Gastroesophageal sphincter (tissue), 4 donors: Measurements from ENCODE around the gene FOXO3. TPM values are rescaled to one million over a fixed set of nuclear protein-coding genes. Genes with fewer than 3 reads are reported as not detected.

ENCODE experiments used
- ATAC-seq: fragments of 150-250 bp; one replicate; pipeline ENCODE4 v1.9.1; 2016; ENCODE audit warnings: mild to moderate bottlenecking, moderate library complexity
- H3K27ac ChIP-seq, 4 donors: fragments of 200-600 bp; sonication (generic) in 3 of 4; 1 replicate in 3 of 4; 2 replicates in 1 of 4; pipeline ENCODE4 v1.5.1; 2016 to 2019
- H3K27me3 ChIP-seq: fragments of 200-600 bp; sonication (generic); one replicate; pipeline ENCODE4 v1.5.1; 2019
- H3K36me3 ChIP-seq, 2 donors: fragments of 200-600 bp; sonication (generic); one replicate each; pipeline ENCODE4 v1.5.1; 2019; ENCODE audit warnings: control low read depth in 1 of 2
- H3K4me1 ChIP-seq, 3 donors: fragments of 200-600 bp; sonication (generic); 1 replicate in 2 of 3; 2 replicates in 1 of 3; pipeline ENCODE4 v1.5.1; 2016 to 2019; ENCODE audit warnings: control low read depth in 2 of 3
- H3K4me3 ChIP-seq, 2 donors: fragments of 200-600 bp; sonication (generic); one replicate each; pipeline ENCODE4 v1.5.1; 2019; ENCODE audit warnings: mild to moderate bottlenecking in 1 of 2, moderate library complexity in 1 of 2
- H3K9me3 ChIP-seq, 3 donors: fragments of 200-600 bp; sonication (generic); one replicate each; pipeline ENCODE4 v1.5.1; 2017 to 2019; ENCODE audit warnings: control low read depth in 2 of 3
- CTCF ChIP-seq, 4 experiments: fragments of 200-600 bp in 2 of 4; fragments of 450-650 bp in 2 of 4; sonication (generic) in 1 of 4; IDR thresholded peaks; one replicate each; pipeline ENCODE4 v1.5.1; 2017 to 2019; ENCODE audit warnings: antibody characterized with exemption in 4 of 4, mild to moderate bottlenecking in 2 of 4, moderate library complexity in 2 of 4
- EP300 ChIP-seq: sonication (generic); formaldehyde crosslinking; IDR thresholded peaks from one replicate; pipeline ENCODE4 v1.6.1; 2017; ENCODE audit warnings: antibody characterized with exemption, mild to moderate bottlenecking
- POLR2A ChIP-seq, 2 donors: fragments of 450-650 bp; IDR thresholded peaks; one replicate each; pipeline ENCODE4 v1.6.1; 2017; ENCODE audit warnings: antibody characterized with exemption in 2 of 2, mild to moderate bottlenecking in 2 of 2, moderate library complexity in 1 of 2
- POLR2AphosphoS5 ChIP-seq: sonication (generic); formaldehyde crosslinking; IDR thresholded peaks from one replicate; pipeline ENCODE4 v1.6.1; 2017; ENCODE audit warnings: antibody characterized with exemption
- WGBS, 2 donors: methylation state at CpG; one replicate each; pipeline ENCODE4 v1.1.5; 2018; ENCODE audit warnings: low coverage in 1 of 2; 5-methylcytosine and 5-hydroxymethylcytosine counted together
- total RNA-seq, 4 donors: library from RNA; depleted of rRNA; stranded (reverse); fragments of >200 nt; gene quantifications; one replicate each; pipeline ENCODE4 v1.1.0, GENCODE V29; 2016

Gene FOXO3
- total RNA-seq, 4 donors from 2014 or later: 93.7 to 122 (median 114) TPM

- no peak overlapping the region for H3K27ac ChIP-seq
- H3K4me3 ChIP-seq: no peak overlapping the region
- no peaks in the 10 kb centered on the region for H3K27me3 ChIP-seq
- H3K36me3 ChIP-seq: no peaks in the 10 kb centered on the region
- H3K4me1 ChIP-seq: no peaks in the 10 kb centered on the region
- H3K9me3 ChIP-seq: peaks cover 0 to 14% (median 0%) of the 10 kb centered on the region in 3 donors
- no peak for ATAC-seq
- WGBS, 2 donors: 64 to 65% methylated on average over 1 to 2 of the region's 2 CpGs
- no peak for TF ChIP-seq POLR2A (IDR thresholded peaks at IDR 0.05)
- no peak for TF ChIP-seq POLR2AphosphoS5
- no peak for TF ChIP-seq CTCF (IDR thresholded peaks at IDR 0.05)
- TF ChIP-seq EP300: no peak
Observed at GRCh38 chr6:108720827-108721226, 160.1 kb downstream of the FOXO3 start.

GRCh38 chr6:108721286-108721685, 160.6 kb downstream of the FOXO3 start:
- TF ChIP-seq POLR2A (IDR thresholded peaks at IDR 0.05): no peak
- no peak for TF ChIP-seq POLR2AphosphoS5
- no peak for TF ChIP-seq EP300
- no peak for TF ChIP-seq CTCF (IDR thresholded peaks at IDR 0.05)
- 45 to 56% methylated on average over 5 of the region's 5 CpGs for WGBS, 2 donors
- Histone ChIP-seq H3K36me3 (no peaks in the 10 kb centered on the region), H3K4me1 (no peaks in the 10 kb centered on the region), H3K4me3 (no peak overlapping the region), H3K27me3 (no peaks in the 10 kb centered on the region), H3K27ac (no peak overlapping the region), H3K9me3 (peaks cover 0 to 14% (median 0%) of the 10 kb centered on the region in 3 donors)
- no peak for ATAC-seq

- Histone ChIP-seq H3K4me3 (no peak overlapping the region), H3K4me1 (no peaks in the 10 kb centered on the region), H3K27ac (no peak overlapping the region), H3K36me3 (no peaks in the 10 kb centered on the region), H3K9me3 (peaks cover 0 to 14% (median 0%) of the 10 kb centered on the region in 3 donors), H3K27me3 (no peaks in the 10 kb centered on the region)
- no peak for ATAC-seq
- no peak for TF ChIP-seq CTCF (IDR thresholded peaks at IDR 0.05)
- no peak for TF ChIP-seq POLR2AphosphoS5
- no peak for TF ChIP-seq EP300
- TF ChIP-seq POLR2A (IDR thresholded peaks at IDR 0.05): no peak
- WGBS, 2 donors: 95 to 100% methylated on average over 1 of the region's 1 CpG
Observed at GRCh38 chr6:108723594-108723993, 162.9 kb downstream of the FOXO3 start.

GRCh38 chr6:108726726-108727339, 166.1 kb downstream of the FOXO3 start:
- no peak for ATAC-seq
- no peak overlapping the region for H3K4me3 ChIP-seq
- no peak for TF ChIP-seq POLR2A (IDR thresholded peaks at IDR 0.05)
- no peak for TF ChIP-seq EP300
- no peak for TF ChIP-seq CTCF (IDR thresholded peaks at IDR 0.05)
- no peak for TF ChIP-seq POLR2AphosphoS5
- H3K9me3 ChIP-seq: peaks cover 0 to 14% (median 0%) of the 10 kb centered on the region in 3 donors
- WGBS, 2 donors: 89 to 96% methylated on average over 7 of the region's 7 CpGs
- H3K36me3 ChIP-seq: no peaks in the 10 kb centered on the region
- no peaks in the 10 kb centered on the region for H3K4me1 ChIP-seq
- H3K27ac ChIP-seq: no peak overlapping the region
- no peaks in the 10 kb centered on the region for H3K27me3 ChIP-seq

GRCh38 chr6:108727966-108728730, 167.4 kb downstream of the FOXO3 start:
- H3K27ac ChIP-seq: no peak overlapping the region
- ATAC-seq: no peak
- peaks cover 0 to 10% (median 0%) of the 10 kb centered on the region in 3 donors for H3K9me3 ChIP-seq
- H3K4me3 ChIP-seq: no peak overlapping the region
- no peaks in the 10 kb centered on the region for H3K36me3 ChIP-seq
- no peak for TF ChIP-seq POLR2AphosphoS5
- TF ChIP-seq EP300: no peak
- TF ChIP-seq CTCF (IDR thresholded peaks at IDR 0.05): no peak
- TF ChIP-seq POLR2A (IDR thresholded peaks at IDR 0.05): no peak
- no peaks in the 10 kb centered on the region for H3K27me3 ChIP-seq
- WGBS, 2 donors: 70 to 90% methylated on average over 4 to 13 of the region's 13 CpGs
- H3K4me1 ChIP-seq: no peaks in the 10 kb centered on the region
